Fibroblast of mammary gland (primary cell): Measurements from ENCODE around the gene LPP.

Source experiments
- DNase-seq: peaks from one replicate; pipeline ENCODE4 v3.0.0-alpha.2; 2010; ENCODE audit warnings: low read depth
- H3K4me3 ChIP-seq: 2 replicates; pipeline ENCODE4 v1.5.1; 2011; ENCODE audit warnings: low read depth, mild to moderate bottlenecking, low read length, moderate library complexity; ENCODE audit not compliant: control insufficient read depth
- CTCF ChIP-seq: conservative IDR thresholded peaks from 2 replicates; pipeline ENCODE4 v1.5.1; 2011; ENCODE audit warnings: low read depth, low read length, inconsistent platforms; ENCODE audit not compliant: control insufficient read depth, insufficient read depth

The LPP gene

DNA sequence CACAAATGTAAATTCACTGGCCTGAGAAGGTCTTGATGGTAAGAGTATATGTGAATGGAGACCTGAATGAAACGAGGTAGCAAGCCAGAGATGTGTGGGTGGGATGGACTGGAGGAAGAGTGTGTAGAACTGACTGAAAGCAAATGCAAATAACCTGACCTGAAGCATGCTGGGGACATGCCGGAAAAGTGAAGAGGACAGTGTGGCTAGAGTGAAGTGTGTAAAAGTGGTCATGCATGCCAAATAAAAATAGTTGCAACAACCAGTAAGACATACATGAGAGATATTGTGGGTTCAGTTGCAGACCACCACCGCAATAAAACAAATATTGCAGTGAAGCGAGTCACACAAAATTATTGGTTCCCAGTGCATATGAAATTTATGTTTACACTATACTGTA, 82.3 kb downstream of the LPP start:
- no peak for DNase-seq
- no peak overlapping the region for H3K4me3 ChIP-seq
- TF ChIP-seq CTCF = no peak

DNA sequence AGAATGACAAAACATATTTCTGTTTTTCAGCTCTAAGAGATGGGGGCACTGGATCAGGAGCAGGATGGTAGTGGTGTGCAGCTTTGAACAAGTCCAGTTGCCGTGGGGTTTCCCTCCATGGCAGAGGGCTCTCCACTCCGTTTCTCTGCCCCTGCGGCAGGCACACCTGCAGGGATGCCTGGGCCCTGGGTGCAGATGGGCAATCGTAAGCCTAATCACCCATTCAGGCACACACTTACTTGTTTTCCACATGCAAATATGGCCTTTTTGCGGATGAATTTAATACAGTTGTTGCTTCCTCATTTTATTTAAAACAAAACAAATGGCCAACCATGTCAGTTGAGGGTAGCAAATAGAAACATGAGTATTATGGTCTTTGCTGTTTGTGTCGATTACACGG, 85.1 kb downstream of the LPP start:
- DNase-seq = no peak
- TF ChIP-seq CTCF = no peak
- no peak overlapping the region for H3K4me3 ChIP-seq

GRCh38 chr3:188239577-188239976, 85.6 kb downstream of the LPP start:
- TF ChIP-seq CTCF = no peak
- DNase-seq = no peak
- no peak overlapping the region for H3K4me3 ChIP-seq

- TF ChIP-seq CTCF = no peak
- no peak for DNase-seq
Observed at GRCh38 chr3:188240189-188240981, 86.4 kb downstream of the LPP start.

DNA sequence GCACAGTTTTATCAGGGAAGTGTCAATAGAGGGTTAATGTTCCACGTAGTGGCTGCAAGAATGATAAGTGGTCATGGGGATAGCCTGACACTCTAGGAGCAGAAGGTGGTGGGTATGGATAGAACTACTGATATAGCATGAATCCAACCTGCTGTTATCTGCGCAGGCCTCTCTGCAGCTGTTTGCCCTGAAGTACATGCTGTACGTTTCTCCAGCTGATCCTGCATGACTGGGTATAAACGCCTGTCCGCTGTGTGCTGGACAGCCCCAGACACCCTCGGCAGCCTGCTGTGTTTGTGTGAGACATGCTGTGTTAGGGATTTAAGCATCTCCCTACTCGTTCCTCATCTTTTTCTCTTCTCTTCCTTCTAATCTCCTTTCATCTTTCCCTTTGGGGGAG, 87.1 kb downstream of the LPP start:
- no peak overlapping the region for H3K4me3 ChIP-seq
- DNase-seq = peak; percentile 35
- TF ChIP-seq CTCF = no peak

More at GRCh38 chr3:188240189-188240981, 86.4 kb downstream of the LPP start:
- H3K4me3 ChIP-seq = no peak overlapping the region

- H3K4me3 ChIP-seq = no peak overlapping the region
- TF ChIP-seq CTCF = no peak
- peak; percentile 58 for DNase-seq
Observed at GRCh38 chr3:188241883-188242282, 87.9 kb downstream of the LPP start.
